HG02678 (cell line): ENCODE measurements around the gene MSANTD2.

Source experiments
- ATAC-seq: cut with Tn5 transposase; IDR thresholded peaks from one replicate; pipeline ENCODE4 v1.9.1; 2021; ENCODE audit warnings: mild to moderate bottlenecking, moderate library complexity; ENCODE audit not compliant: unreplicated experiment

MSANTD2 gene

DNA sequence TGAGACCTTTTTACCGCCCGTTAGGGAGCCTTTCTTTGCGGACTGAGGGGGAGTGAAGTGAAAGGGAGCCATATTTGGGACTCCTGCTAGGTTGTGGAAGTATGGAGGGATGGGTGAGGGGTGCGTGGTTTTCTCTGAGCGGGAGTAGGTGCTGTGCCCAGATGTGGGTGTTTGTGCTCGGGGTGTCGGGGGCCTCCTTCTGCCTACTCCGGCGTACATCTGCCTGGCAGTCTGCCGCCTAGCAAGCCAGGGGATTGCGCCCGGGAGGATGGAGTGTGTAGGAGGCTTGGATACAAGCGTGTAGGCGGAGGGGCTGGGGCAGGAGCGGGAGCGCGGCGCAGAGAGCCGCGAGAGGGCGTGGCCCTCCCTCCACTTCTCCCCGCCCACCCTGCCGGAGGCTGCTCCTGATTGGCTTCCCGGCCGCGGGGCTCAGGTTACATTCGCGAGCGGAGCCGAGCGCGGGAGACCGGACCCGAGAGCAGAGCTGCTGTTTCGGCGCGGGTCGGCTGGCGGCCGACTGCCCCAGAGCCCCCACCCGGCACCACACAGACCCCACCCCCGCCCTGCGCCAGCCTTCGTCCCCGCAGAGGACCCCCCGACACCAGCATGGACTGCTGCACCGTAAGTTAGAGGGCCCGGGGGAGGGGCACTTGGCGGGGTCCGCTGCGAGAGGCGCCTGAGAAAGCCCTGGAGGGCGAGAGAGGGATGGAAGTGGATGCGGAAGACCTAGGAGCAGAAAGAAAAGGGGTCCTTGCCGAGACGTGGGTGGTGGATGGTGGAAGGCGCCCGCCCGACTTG lies 60.5 kb downstream of the MSANTD2 start, which contains the start of gene NRGN:
Gene NRGN (plus strand): TSS at position 464 of the 798 bp plus-strand sequence. CDS start 143 bp downstream, at position 607.
- ATAC-seq, result peak; percentile 99

GRCh38 chr11:124738713-124739478 lies 61.3 kb downstream of the MSANTD2 start:
- ATAC-seq, result no peak

DNA sequence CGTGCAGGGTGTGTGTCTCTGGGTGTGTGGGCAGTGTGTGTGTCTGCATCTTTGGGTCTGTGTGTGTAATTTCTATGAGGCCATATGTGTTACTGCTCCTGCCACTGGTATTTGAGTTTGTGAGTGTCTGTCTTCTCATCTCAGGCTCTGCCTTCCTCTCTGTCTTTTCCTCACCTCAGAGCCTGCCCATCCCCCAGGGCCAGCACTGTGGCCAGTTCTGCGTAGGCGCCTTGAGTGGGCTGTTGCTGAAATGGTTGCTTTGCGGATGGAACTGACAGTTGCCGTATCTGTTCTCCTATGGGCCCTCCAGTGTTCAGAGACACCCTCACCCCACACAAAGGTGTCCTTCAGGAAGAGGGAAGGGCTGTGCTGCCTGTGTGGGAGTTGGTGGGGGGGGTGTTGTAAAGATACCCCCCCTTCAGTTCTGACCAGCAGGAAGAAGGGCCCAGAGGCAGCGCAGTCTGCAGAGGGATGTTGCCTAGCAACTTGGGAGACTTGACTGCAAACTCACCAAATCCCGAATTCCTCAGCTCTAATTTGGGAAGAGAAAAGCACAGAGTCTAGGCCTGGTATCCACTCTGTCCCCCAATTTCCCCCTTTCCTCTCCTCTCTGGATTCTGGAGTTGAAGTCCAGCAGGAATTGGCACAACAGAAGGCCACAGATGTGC lies 62.4 kb downstream of the MSANTD2 start:
- ATAC-seq, result no peak

DNA sequence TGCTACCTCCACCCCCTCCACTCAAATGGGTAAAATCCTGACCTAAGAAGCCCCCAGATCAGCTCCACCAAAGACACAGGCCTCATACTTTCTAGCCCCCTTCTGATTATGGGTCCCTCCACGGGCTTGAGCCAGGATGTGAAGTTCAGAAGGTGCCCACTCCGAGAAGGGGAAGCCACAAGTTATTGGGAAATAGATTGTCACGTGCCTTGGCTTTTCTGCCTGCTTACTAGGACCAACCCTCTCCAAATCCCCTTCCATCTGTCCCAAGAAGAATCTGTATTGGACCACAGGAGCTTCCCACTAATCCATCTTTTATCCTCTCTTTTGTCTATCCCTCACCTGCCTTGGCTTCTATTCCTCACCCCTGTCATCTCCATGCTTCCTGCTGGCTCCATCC lies 63.5 kb downstream of the MSANTD2 start:
- no peak for ATAC-seq

DNA sequence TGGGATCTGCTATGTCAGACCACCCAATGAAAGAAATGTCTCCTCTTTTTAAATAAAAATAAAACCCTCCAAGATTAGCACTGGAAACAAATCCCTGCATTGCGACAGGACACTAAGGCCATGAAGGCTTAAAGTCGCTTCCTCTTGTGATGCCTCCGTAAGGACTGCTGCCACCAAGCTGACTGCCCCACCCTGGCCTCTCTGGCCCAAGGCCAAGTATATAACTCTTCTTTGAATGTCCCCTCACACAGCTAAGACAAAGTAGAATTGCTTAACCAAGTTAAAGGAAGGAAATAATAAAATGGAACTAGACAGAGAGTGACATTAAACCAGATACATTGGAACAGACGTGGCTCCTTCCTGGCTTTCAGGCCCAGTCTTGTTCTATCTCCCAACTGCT lies 68.0 kb downstream of the MSANTD2 start:
- no peak for ATAC-seq

GRCh38 chr11:124729571-124729970 lies 70.6 kb downstream of the MSANTD2 start:
- no peak for ATAC-seq

DNA sequence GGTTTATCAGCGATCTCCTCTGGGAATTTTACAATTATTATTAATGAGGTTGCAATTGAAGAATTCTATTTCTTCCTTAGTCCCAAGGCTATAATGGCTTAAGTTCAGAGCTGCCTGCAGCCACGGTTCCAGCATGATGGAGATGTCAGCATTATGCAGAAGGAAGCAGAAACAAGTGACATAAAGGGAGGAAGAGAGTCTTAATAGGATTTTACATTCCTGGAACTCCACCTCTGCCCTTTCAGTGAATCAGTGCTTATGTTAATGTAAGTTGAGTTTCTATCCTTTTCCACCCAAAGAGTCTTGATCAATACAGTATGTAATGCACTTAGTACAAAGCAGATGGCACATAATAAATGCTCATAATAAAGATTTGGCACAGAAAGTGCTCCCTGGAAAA lies 72.1 kb downstream of the MSANTD2 start:
- ATAC-seq, result no peak

DNA sequence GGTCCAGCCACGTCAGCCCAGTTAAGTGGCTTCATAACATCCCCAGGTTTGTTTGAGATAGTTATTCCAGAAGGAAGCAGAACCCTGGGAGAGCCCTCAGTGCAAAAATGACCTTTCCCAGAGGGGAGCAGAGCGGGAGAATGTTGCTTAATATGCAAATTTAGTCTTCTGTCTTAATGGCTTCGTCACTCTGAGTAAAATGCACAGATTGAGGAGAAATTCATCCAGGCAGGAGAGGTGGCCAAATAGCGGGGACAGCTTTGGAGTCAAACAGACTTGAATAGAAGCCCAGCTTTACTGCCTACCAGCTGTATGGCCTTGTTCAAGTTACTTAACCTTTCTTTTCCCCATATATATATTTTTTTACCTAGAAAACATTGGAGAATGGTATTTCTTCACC lies 72.7 kb downstream of the MSANTD2 start:
- ATAC-seq, result no peak

DNA sequence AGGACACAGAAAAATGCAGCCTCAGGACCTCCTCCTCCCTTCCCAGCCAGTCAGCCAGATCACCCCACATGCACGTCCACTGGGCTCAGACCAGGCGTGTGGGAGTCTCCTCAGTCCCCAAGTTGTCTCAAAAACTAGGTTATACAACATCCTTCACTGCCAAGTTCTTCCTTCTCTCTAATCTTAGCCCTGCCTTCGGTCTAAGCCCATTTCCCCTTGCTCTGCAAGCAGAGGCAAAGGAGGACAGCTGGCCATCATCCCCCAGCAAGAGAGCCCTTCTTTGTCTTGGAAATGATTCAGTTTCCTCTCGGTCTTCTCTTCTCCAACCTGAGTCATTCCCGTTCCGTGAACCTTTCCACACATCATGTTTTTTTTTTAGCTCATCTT lies 74.5 kb downstream of the MSANTD2 start:
- peak; percentile 10 for ATAC-seq

DNA sequence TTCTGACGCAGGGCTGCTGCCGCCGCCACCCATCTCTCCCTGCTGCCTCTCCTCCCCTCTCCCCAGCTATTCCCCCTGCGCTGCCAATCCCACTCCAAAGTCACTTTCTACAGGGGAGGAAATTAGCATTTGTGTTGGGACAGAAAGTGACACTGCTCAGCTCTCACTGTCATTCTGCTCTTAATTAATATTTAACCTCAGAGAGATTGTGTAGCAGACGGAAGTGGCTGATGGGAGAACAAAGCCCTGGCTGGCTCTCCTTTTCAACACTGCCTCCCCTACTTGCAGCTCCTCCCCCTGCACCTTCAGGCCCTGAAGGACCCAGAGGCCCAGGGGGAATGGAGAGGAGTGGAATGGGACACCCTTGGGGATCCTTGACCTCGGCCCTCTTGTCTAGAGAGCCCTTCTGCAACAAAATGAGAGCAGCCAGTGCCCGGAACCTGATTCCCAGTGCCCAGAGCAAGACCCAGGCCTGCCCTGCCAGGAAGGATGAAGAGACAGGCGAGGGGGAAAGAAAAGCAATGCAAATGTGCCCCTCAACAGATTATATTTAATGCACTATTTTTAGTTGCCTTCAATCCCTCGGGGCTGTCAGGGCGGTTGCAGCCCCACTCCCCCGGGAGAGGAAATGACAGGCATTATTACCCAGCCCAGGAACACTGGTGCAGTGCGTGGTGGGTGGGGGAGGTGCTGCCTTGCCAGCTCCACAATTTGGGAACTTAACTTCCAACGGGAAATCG lies 75.1 kb downstream of the MSANTD2 start:
- ATAC-seq, result peak; percentile 95

GRCh38 chr11:124722176-124722575 lies 78.0 kb downstream of the MSANTD2 start:
- ATAC-seq, result no peak

DNA sequence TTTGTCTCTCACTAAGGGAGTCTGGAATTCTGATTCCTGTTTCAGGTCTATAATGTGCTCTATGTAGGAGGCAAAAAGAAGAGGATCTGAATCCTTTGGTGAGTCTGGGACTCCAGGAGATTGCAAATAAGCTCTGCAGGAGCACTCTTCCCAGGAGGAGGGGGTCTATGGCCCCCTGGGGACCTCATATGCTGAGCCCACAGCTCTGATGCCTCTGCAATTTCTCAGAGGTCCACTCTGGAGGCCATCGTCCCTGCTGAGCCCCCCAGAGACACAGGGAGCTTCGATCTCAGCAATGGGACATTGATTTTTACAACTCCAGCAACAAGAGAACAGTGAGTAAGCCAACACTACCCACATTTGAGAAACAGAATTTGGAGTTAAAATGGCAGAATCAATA lies 80.7 kb downstream of the MSANTD2 start:
- no peak for ATAC-seq

DNA sequence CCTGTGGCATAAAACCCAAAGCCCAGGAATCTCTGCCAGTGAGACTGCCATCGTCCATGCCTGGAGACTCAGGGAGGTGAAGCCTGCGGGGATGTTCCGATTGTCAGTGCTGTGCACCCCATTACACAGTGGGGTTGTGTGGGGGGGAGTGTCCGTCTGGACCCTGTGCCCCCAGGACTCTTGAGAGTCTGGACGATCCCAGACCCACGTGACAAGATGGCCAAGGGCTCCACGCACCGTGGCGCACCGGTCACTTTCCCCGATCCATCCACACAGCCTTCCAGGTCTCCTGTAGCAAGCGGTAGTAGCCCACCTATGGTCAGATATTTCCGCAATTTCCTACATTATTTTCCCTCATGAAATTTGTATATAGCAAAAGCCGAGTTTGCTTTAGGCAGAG lies 81.4 kb downstream of the MSANTD2 start:
- no peak for ATAC-seq

- ATAC-seq, result peak; percentile 47
Observed at GRCh38 chr11:124717786-124718651, 82.2 kb downstream of the MSANTD2 start.

GRCh38 chr11:124717421-124717785 lies 82.8 kb downstream of the MSANTD2 start:
- ATAC-seq, result no peak

DNA sequence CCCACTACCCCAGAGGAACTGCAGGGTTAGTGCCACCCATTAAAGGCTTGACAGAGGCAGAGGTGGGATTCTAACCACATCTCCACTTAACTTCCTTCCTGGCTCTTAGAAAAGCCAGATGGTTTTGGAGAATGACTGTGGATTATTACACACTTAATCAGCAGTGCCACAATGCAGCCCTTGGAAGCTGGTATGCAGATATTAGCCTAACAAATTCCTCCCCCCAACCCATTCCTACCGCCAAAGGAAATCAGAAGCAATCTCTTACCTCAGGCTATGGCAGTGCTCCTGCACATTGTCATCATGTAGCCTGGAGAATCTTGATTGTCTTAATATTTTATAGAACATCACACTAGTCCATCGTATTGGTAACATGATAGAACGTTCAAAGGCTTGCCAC lies 83.6 kb downstream of the MSANTD2 start:
- ATAC-seq, result no peak
